Pancreas (tissue), 10 donors: ENCODE data around the gene LRRTM2. TPM values are rescaled to one million over a fixed set of nuclear protein-coding genes. Genes with fewer than 3 reads are reported as not detected.
"Not testable (repeated sequence)": the region's sequence is repeated elsewhere in the genome, so short reads cannot be mapped to it uniquely, and the experiment has no call there.

ENCODE experiments used
- ATAC-seq, 4 donors: fragments of 200-7000 bp; cut with Tn5 transposase; one replicate each; pipeline versions ENCODE4 v1.8.0 to v1.9.1; 2020; ENCODE audit warnings: mild to moderate bottlenecking in 4 of 4, moderate library complexity in 4 of 4
- DNase-seq, 6 donors: peaks; one replicate each; pipeline ENCODE4 v3.0.0-alpha.2; 2020
- FAIRE-seq: peaks from 2 replicates; lab custom pipeline; 2012; peaks lifted over from hg19 to GRCh38; lab: Jason Lieb, UNC
- H3K27ac ChIP-seq, 4 donors: fragments of 200-600 bp; sonication (generic); 1 replicate in 3 of 4; 2 replicates in 1 of 4; pipeline versions ENCODE4 v1.5.0 to v1.8.0; 2020
- H3K27me3 ChIP-seq, 4 donors: fragments of 200-600 bp; one replicate each; pipeline ENCODE4 v1.8.0; 2021
- H3K36me3 ChIP-seq, 3 donors: fragments of 200-600 bp; sonication (generic) in 1 of 3; one replicate each; pipeline versions ENCODE4 v1.5.0 to v1.8.0; 2020 to 2021
- H3K4me1 ChIP-seq, 3 donors: fragments of 200-600 bp; one replicate each; pipeline ENCODE4 v1.8.0; 2021
- H3K4me3 ChIP-seq, 4 donors: fragments of 200-600 bp; sonication (generic) in 2 of 4; one replicate each; pipeline versions ENCODE4 v1.5.0 to v1.8.0; 2020 to 2021
- H3K9me3 ChIP-seq, 4 donors: fragments of 200-600 bp; one replicate each; pipeline ENCODE4 v1.8.0; 2021
- WGBS, 2 donors: extraction: QIAGEN DNeasy Blood & Tissue Kit; methylation state at CpG; one replicate each; pipeline ENCODE4 v1.1.7; 2013; 5-methylcytosine and 5-hydroxymethylcytosine counted together
- intact Hi-C, 3 donors: fragments of 100-400 bp; cut with DNase I; formaldehyde crosslinking; loops; one replicate each; pipeline versions ENCODE4 v1.11.1 to v1.14.2; 2022
- polyA plus RNA-seq, 2 donors: library from polyadenylated mRNA; stranded (reverse); fragments of 200-250 nt; gene quantifications; one replicate each; pipeline ENCODE4 v1.2.3, GENCODE V29; 2013
- total RNA-seq, 6 donors: library from RNA; stranded (reverse); fragmentation: NEBNext Ultra II Directional in 4 of 6; extraction: Animal tissue kit (Norgen Biotek cat#: 25700) in 4 of 6; gene quantifications; one replicate each; pipeline versions ENCODE4 v1.2.1 to v1.2.4, GENCODE V29; 2021 to 2023
- TF ChIP-seq, protein P1 (sequence below), 4 donors: fragments of 200-600 bp; sonication (generic) in 3 of 4; IDR thresholded peaks; one replicate each; pipeline versions ENCODE4 v1.5.0 to v1.8.0; 2021; ENCODE audit warnings: antibody characterized with exemption in 4 of 4
- donor health status: healthy with polysubstance abuse.
- donor health status: DM: no; HTN: no; CAD: no; lungs with moderate emphysema.
- donor health status: DM: no; HTN: no; CAD: no.
- donor health status: control.
- donor health status: control.
- donor health status: Bipolar disorder and iron deficiency.
- donor health status: DM: yes; HTN: yes; CAD: no.
- donor health status: DM: no; HTN: no; CAD: no.
- donor health status: DM: no; HTN: no; CAD: no.
- donor health status: DM: yes; HTN: yes; CAD: no.

LRRTM2 gene
- total RNA-seq = under 1 TPM; 0.12 to 0.61 (median 0.31) TPM
- polyA plus RNA-seq = under 1 TPM; 0.08 to 0.21 TPM

DNA sequence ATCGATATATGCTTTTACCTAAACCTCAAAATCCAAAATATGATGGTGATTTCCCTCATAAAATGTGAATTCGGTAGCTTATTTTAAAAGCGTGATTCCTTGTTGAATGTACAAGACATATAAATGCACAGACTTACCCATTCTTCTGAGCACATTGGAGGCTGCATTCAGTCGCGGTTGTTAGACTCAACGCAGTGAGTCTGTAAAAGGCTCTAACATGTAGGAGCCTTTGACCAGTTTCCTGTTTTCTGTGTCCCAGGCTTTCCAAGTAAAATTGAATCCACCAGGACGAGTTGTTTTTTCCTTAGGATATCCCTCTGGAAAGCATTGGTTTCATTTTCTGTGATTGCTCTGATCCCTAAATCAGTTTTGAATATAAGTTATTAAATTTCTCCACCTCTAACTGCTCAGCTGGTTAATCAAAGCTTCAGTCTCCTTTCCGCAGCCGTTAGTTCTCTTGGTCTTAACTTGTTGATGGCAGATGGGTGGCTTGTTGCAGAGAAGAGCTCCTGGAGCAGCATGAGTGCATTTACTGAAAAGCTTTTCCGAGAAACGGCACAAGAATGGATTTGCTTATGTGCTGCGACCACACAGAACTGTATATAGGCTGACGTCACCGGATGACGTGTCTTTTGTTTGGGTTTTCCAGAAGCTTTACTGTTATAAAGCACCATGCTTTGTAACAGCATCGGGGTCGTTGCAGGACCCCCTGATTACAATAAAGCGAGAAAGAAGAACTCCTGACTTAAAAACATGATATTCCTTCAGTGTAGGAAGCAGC is at the start of gene LRRTM2:
Gene LRRTM2, minus strand, starts transcription at position 565 of the 781 bp plus-strand sequence. Its CDS starts 424 bp downstream, at position 141.
- H3K4me1 ChIP-seq = peaks cover under 1 to 18% (median 14%) of the 10 kb centered on the region in 3 donors
- H3K36me3 ChIP-seq = no peaks in the 10 kb centered on the region
- FAIRE-seq (no peak), DNase-seq (no peak), ATAC-seq (peak in 1 of 4 donors; percentile 45)
- no peaks in the 10 kb centered on the region for H3K9me3 ChIP-seq
- TF ChIP-seq, protein P1, sequence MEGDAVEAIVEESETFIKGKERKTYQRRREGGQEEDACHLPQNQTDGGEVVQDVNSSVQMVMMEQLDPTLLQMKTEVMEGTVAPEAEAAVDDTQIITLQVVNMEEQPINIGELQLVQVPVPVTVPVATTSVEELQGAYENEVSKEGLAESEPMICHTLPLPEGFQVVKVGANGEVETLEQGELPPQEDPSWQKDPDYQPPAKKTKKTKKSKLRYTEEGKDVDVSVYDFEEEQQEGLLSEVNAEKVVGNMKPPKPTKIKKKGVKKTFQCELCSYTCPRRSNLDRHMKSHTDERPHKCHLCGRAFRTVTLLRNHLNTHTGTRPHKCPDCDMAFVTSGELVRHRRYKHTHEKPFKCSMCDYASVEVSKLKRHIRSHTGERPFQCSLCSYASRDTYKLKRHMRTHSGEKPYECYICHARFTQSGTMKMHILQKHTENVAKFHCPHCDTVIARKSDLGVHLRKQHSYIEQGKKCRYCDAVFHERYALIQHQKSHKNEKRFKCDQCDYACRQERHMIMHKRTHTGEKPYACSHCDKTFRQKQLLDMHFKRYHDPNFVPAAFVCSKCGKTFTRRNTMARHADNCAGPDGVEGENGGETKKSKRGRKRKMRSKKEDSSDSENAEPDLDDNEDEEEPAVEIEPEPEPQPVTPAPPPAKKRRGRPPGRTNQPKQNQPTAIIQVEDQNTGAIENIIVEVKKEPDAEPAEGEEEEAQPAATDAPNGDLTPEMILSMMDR (IDR thresholded peaks at IDR 0.05) = no peak
- WGBS, 2 donors = 85% methylated on average over 18 of the region's 18 CpGs
- intact Hi-C loops = no loop called here
- H3K27ac ChIP-seq = no peak within 1 kb of the TSS
- no peaks in the 10 kb centered on the region for H3K27me3 ChIP-seq
- H3K4me3 ChIP-seq = no peak within 1 kb of the TSS

GRCh38 chr5:138922494-138922893 is 47.4 kb upstream of the LRRTM2 start:
- Histone ChIP-seq H3K4me1 (peaks cover 0 to 1% (median under 1%) of the 10 kb centered on the region in 3 donors), H3K9me3 (no peaks in the 10 kb centered on the region), H3K27ac (no peak overlapping the region), H3K27me3 (no peaks in the 10 kb centered on the region), H3K4me3 (no peak overlapping the region), H3K36me3 (peaks cover 0 to 24% (median 15%) of the 10 kb centered on the region in 3 donors)
- TF ChIP-seq, protein P1 (IDR thresholded peaks at IDR 0.05) = no peak
- 95 to 97% methylated on average over 2 of the region's 2 CpGs for WGBS, 2 donors
- DNase-seq = no peak
- intact Hi-C loops = no loop called here
- ATAC-seq = no peak
- no peak for FAIRE-seq

- peaks cover 0 to 21% (median 15%) of the 10 kb centered on the region in 3 donors for H3K36me3 ChIP-seq
- H3K9me3 ChIP-seq, H3K27me3 ChIP-seq, ATAC-seq, DNase-seq, H3K4me3 ChIP-seq, H3K27ac ChIP-seq, H3K4me1 ChIP-seq, intact Hi-C loops, FAIRE-seq: not testable (repeated sequence)
- WGBS, 2 donors = 92 to 98% methylated on average over 2 of the region's 2 CpGs
Observed at GRCh38 chr5:138921362-138921761, 46.2 kb upstream of the LRRTM2 start.

DNA sequence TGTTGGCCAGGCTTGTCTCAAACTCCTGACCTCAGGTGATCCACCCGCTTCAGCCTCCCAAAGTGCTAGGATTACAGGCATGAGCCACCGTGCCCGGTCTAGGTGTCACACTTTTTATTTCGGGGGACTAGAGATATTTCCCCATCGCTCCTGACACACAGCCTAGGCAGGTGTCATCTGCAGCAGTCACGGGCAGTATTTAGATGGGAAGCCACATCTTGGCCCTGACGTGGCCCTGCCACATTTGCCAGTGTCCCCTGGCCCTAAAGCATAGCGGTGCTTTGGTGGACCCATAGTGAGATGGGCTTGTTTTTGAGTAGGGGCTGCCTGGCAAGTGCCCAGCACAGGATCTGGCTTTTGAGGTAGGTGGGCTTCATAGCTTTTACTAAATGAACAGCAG is 45.0 kb upstream of the LRRTM2 start:
- no peaks in the 10 kb centered on the region for H3K27me3 ChIP-seq
- FAIRE-seq (no peak), DNase-seq (no peak), ATAC-seq (peak in 1 of 4 donors; percentile 24)
- WGBS, 2 donors = 96% methylated on average over 8 of the region's 8 CpGs
- no peaks in the 10 kb centered on the region for H3K9me3 ChIP-seq
- intact Hi-C loops = no loop called here
- H3K27ac ChIP-seq = no peak overlapping the region
- H3K4me1 ChIP-seq = no peaks in the 10 kb centered on the region
- TF ChIP-seq, protein P1 (IDR thresholded peaks at IDR 0.05) = no peak
- H3K36me3 ChIP-seq = peaks cover 0 to 9% (median 8%) of the 10 kb centered on the region in 3 donors
- no peak overlapping the region for H3K4me3 ChIP-seq

GRCh38 chr5:138918686-138919085 is 43.6 kb upstream of the LRRTM2 start:
- Histone ChIP-seq H3K4me1 (no peaks in the 10 kb centered on the region), H3K27ac (no peak overlapping the region), H3K9me3 (no peaks in the 10 kb centered on the region), H3K4me3 (no peak overlapping the region), H3K36me3 (no peaks in the 10 kb centered on the region), H3K27me3 (no peaks in the 10 kb centered on the region)
- FAIRE-seq (no peak), ATAC-seq (no peak), DNase-seq (no peak)
- intact Hi-C loops = no loop called here
- TF ChIP-seq, protein P1 (IDR thresholded peaks at IDR 0.05) = no peak
- WGBS, 2 donors = 83 to 90% methylated on average over 4 of the region's 4 CpGs
